D341Med (cell line): ENCODE results near the gene NEDD4L.

Experiments used
- DNase-seq: peaks from one replicate; pipeline ENCODE4 v3.0.0; 2012; ENCODE audit warnings: low spot score

Gene NEDD4L

DNA sequence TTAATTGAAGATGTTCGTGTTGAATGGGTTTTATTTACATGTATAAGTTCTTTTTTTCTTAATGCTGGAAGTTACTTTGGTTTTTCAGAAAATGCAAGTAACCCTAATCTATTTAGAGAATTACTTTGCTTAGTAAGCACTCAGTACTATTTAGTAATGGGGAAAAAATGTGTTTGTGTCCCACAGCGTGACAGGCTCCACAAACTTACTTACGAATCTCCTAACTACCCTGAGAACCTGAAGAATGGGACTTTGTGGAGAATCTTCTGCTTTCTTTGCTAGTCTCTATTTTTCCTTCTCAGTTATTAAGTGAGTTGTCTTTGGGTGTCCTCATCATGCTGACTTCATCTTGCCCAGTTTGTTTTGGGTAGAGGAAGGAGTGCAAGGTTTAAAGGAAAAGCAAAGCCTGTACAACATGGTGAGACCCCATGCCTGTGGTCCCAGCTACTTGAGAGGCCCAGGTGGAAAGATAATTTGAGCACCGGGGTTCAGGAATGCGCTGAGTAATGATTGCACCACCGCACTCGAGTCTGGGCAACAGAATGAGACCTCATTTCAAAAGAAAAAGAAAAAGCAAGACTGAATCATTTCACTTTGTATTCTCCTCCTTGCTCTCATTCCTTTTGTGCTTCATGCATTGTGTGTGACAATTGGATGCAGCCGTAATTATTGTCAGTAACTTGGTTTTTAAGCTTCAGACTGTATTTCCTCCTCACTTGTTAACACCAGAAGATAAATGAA lies 10.2 kb downstream of the NEDD4L start:
- DNase-seq = no peak

DNA sequence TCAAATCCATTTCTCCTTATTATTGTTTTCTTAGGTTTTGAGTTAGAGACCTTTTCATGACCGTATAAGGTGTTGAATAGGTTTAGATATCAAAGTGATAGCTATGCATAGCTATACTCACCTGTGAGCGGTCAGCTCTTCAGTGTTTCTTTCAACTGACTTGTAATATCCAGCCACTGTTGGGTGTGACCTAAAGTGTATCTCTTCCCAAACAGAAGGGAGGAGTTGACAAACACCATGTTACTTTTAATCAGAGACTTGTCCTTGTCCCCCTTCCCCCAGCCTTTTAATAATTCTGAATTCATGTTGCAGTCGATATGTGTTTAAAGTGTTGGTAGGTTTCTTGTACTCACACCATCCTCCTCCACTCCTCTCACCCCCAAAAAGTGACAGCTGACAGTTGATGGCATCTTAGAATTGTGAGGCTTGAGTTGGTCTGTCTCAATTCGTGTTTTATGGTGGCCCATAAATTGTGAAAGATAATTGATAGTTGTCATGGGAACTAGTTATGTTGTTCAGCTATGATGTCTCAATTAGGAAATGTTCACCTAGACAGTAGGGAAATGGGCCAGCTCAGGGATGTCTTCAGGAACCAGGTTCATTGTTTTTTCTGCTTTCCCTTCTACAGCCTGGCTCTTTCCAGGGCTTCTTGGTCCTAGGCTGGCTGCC lies 12.0 kb downstream of the NEDD4L start:
- no peak for DNase-seq

DNA sequence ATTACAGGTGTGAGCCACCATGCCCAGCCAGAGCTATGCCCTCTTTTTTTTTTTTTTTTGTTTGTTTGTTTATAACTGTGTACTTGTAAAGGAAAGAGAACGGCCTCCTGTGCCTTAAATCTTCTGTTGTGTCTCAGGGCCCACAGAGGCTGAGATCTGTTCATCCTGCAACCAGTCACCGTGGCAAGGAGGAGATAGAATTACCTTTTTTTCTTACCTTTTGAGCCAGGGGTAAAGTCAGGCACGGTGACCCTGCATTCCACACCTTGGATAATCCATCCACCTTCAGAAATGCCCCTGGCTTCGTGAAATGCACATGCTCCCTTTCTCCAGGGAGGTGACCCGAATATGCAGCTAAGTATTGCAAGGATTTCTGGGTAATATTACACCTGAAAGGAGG lies 12.8 kb downstream of the NEDD4L start:
- DNase-seq = no peak

DNA sequence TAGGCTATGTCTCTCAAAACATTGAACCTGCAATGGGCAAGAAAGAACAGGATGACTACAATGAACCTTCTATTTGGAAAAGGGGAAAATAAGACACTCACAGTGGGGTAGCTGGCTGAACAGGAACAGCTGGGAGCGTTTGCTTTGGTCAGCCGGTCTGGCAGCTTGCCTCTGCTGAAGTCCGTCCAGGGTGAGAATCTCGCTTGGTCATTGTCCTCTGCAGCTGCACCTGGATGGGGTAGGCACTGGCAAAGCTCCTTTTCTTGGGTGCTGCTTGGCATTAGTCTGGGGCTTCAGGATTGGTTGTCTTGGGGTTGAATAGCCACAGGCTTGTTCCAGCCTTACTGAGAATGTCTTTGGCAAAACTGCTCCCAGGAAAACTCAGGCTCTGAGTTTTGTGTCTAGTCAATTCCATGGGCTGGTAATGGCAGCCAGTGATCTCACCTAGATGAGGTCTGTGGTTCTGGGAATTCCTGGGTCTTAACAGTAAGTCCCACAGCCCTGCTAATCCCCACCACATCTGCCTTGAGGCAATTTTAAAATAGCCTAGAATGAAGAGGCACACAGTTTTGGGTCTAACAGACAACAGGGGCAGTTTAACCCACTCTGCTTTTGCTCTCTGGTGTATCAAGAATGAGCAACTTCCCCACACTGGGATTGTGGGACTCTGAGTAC lies 13.4 kb downstream of the NEDD4L start:
- DNase-seq = peak; percentile 64

DNA sequence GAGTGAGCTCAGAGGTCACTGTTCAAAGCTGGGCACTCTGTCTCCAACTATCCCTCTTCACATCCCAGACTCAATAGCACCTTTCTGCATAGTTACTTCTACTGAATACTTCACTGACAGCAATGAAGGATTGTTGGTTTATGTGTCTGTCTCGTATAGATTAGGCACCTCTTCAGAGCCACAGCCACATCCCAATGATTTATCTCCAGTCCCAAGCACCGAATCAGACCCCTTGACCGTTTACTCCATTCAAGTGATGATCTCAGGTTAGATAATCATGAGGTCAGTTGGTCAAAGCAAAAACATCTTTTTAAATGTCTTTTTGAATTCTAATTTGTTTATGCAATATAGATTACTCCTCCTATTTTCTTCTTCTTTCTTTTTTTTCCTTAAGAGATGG lies 14.7 kb downstream of the NEDD4L start:
- no peak for DNase-seq

DNA sequence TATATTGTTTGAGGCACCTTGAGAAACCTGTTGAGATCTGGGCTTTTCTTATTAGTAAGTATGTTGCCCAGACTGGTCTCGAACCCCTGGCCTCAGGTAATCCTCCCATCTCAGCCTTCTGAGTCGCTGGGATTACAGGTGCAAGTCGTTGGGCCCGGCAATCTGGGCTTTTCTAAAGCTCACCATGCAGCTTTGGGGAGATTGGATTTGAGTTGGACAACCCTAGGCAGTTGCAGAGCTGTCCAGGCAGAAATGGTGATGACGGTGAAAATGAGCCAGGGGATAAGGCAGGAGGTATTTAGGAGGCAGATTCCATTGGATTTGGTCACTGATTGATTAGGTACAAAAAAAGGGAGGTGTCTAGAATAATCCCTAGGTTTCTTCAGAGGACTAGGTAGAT lies 16.2 kb downstream of the NEDD4L start:
- DNase-seq = no peak

DNA sequence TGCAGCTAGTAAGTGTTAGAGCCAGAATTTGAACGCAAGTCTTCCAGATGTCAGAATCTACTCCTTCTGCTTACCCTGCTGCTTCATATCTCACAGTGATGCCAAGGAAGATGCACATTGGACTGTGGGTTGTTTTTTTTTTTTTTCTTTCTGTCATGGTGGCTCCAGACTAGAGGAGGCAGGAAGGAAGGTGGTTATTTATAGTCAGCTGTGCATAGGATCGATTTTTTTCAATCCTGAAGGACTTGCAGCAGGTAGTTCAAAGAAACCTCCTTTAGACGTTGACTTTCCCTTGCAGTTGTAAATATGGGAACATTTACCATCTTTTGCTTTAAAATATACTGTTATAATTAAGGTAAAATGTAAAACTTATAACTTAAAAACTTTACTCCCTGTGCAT lies 17.3 kb downstream of the NEDD4L start:
- no peak for DNase-seq

DNA sequence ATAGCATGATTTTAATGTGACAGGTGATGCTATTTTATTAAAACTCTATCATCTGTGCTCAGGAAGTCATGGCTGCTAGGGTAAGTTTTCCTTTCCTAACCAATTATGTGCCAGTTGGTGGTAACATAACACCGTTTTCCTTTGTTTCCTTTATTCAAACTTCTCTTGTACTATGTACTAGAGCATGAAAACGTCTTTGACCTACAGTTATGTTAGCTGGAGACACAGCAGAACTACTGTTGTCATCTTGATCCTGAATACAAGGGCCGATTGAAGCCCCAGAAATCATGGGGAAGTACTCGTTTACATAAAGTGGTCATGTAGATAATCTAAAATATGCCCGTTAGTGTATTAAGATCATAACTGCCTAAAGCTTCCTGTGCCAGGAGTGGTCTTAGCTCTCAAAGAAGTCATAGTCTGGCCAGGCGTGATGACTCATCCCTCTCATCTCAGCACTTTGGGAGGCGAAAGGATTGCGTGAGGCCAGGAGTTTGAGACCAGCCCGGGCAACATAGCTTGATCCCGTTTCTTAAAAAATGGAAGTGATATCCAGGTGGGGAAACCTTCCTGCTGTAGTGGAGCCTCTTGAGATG lies 20.5 kb downstream of the NEDD4L start:
- DNase-seq = no peak

DNA sequence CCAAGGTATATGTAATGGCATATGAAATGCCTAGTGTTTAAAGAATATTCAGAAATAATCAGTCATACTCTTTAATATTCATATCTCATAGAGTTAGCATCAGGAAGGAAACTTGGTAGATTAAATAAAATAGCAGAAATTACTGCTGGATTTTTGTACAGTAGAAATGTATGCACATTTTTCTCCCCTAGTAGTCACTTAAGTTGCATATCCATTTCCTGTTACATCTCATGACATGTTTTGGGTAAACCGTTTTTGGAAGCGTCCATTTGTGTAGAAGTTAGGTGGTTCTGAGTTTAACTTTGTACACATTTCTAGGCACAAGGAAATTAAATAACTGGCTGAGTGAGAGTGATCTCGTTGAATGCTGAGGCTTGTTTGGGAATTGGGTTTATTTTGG lies 21.9 kb downstream of the NEDD4L start:
- no peak for DNase-seq

DNA sequence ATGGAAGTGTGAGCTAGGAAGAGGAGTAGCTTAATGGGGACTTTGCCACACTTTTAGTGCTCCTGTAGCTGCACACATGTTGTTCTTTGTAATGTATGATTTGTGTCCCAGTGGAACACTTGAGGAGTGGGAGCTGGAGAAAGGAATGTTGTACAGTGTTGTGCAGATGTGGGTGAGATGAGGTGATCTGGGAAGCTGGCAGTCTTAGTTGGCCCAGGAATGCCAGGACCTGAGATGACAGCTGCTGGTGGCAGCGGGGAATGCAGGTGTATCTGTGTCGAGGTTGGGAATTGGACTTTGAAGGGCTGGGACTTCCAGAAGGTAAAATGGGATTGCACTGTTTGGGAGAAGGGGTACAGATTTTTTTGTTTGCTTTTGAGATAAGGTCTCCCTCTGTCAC lies 23.6 kb downstream of the NEDD4L start:
- DNase-seq = no peak

DNA sequence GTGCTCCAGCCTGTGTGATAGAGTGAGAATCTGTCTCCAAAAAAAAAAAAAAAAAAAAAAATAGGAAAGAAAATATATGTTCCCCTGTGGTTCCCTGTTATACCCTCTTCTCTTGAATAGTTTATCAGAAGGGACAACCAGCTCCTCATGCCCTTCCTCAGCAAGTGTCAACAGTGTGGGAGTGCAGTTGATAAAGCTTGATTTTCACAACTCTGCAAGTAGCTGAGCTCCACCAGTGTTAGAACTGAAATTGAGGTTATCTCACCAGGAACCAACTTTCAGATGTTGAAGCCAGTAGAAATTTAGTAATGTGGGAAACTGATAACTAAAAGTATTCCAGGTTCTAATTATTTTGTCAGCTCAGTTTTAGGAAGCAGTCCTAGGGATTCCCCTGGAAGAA lies 25.1 kb downstream of the NEDD4L start:
- DNase-seq = no peak

DNA sequence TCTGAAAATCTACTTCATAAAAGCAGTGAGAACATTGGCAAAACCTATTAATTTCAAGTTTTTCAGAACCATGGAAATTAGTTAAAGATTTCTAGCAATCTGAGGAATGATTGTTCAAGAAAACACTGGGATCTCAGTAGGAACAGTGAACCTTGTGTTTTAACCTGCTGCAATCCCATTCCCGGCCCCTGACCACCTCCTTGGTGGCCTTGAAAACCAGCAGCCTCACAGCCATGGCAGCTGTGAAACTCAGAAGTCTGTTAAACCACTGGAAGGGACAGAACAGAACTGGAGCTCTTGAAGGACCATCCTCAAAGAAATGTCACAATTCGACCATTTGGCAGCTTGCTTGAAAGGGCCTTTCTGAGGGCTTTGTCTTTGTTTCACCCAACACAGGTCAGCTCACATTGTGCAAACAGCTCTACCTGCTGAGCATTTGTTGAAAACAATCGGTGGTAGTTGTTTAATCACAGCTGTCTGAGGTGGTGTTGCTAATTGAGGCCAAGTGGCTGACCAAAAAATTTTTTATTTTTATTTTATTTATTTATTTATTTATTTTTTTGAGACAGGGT lies 25.8 kb downstream of the NEDD4L start:
- DNase-seq = no peak

DNA sequence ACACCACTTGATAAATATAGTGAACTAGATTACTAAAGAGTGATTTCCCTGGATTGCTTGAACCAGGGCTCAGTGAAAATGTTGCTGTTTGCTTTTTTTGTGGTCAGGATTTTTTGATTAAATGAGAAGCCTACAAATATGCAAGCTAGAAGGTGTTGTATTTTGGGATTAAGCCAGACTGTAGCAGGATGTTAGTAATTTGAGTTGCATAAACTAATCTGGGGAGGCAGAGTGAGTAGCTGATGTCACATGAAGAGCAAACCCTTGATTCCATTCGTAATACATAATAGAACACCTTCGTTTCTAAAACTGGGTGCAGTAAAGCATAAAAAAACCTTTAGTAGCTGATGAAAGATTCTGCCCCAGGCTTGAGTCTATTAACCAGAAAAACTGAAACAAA lies 32.0 kb downstream of the NEDD4L start:
- DNase-seq = no peak

DNA sequence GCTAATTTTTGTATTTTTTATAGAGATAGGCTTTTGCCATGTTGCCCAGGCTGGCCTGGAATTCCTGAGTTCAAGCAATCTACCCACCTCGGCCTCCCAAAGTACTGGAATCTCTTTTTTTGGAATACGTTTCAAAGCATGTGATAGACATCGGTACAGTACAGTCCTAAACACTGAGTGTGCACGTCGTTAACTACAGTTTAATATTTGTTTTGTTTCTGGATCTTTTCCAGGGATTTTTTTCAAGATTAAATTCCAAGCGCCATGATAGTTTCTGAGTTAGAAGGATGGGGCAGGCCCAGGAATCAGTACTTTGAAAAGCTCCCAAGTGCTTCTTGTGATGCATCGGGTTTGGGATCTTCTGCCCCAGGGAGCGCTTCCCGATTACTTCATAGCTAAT lies 33.3 kb downstream of the NEDD4L start:
- DNase-seq = no peak

DNA sequence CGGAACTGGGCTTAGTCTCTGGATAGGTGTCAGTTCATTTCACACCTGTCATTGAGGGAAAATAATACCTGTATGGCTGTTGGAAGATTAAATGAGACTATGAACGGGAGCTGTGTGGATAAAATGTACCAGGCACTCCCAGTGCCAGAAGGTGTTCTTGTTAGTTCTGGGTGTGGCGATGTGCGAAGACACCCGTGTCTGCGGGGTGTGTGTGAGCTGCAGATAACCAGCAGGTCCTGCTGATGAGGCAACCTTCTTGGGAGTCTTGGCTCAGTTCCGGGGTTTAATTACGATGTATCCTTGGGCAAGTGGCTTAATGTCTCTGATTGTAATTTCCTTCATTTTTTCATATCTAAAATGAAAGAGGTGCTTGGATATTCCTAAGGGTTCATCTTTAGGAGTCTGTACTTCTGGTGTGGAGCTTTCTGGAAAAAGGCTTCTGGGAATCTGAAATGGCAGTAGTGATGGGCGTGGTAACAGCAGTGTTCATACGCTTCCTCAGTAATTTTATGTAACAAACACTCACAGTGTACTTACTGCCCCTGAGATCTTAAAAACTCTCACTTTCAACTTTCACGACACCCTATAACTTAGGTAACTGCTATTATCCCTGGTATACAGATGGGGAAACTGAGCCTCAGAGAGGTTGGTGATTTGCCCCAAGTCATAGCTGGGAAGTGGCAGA lies 35.0 kb downstream of the NEDD4L start:
- DNase-seq = no peak

DNA sequence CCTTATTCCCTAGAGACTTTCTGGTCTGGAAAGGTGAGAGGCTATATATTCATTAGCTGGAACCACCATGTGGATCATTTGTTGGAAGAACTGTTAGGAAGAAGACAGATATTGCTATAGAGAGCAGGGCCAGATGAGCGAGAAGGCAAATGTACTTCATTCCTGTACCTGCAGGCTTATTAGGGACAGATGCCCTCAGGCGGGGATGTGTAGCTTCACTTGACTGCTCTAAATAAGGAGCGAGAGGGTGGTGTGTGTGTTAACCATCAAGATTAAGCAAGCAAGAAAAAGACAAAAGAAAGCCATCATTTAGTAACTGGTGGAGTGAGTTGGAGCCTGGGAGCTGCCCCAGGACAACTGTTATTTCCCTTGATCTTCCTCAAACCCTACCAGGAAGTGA lies 36.4 kb downstream of the NEDD4L start:
- DNase-seq = no peak

DNA sequence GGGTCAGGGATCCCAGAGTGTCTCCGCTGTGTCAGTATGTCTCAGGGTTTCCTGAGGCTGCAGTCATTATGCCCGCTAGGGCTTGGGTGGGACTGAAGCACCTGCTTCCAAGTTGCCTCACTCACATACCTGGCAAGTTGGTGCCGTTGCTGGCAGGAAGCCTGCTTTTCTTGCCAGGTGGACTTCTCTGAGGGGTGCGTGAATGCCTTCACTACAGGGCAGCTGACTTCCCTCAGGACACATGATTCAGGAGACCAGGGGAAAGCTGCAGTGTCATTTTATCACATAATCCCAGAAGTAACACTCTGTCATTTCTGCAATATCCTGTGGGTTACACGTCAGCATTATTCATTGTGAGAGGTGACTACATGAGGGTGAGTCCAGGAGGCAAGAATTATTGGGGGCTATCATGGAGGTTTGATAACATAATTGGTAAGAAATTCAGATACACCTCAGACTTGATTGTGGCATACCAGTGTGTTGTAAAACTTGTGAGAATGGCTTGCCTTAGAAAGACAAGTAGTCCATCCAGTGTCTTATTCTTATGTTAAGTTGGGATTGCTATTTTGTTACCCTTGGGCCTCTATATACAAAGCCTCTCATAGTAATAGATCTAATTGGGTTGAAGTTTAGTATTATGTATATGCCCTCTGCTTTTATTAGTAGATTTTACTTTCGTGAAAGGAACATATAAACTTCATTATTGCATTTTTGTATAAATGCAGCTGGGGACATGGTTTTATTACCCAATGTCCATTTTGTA lies 44.1 kb downstream of the NEDD4L start:
- DNase-seq = no peak

DNA sequence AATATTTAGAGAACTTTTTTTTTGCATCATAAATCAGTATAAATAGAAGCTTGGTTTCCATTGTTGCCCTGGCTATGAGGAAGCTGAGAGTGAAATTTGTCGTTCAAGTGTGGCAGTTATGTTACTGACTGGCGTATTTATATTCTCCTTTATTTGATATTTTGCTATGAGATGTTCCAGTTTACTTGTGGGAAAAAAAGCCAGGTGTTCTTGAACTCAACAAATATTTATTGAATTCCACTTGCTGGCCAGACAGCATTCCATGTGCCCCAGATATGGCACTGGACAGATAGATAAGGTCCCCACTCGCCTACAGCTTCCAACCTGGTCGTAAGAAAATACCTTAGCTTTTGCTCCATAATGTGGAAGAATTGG lies 44.7 kb downstream of the NEDD4L start:
- no peak for DNase-seq

DNA sequence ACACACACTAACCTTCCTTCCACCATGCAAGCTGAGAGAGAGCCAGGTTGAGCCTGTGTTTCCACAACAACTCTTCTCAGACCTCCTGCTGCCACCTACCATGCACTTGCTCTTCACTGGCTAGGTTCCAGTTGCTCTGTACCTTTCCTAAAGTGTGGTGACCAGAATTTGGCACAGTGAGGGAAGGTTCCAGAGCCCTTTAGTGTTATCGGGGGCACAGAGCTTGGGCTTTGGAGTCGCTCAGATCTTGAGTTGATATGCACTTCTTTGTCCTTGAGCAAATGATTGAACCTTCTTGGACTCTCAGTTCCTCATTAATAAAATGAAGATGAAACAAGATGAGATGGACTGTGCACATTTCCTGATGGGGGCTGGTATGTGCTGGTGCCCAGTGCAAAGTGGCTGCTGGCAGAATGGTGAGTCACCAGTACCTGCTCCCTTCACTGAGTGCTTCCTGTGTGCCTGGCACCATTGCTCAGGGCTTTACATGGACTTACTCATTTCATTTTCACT lies 47.1 kb downstream of the NEDD4L start:
- DNase-seq = no peak

DNA sequence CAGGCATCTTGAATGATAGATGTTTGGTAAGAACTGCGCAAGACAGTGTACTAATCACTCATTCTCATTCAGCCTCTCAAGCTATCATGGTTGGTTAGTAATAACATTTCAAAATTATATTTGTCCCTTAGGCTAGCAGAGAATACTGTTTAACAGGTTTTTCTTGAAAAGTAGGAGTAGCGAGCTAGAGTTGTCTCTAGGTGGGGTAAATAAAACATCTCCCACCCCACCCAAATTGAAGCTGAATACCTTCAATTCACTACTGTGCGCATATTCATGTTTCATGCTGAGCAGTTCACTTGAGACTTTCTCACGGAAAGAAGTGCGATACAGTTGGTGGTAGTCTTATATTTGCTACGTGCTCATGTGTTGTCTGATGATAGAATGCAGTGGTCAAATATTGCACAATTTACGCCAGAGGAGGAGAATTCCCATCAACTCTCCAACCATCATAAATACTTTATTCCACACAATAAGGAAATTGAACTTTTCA lies 49.3 kb downstream of the NEDD4L start:
- no peak for DNase-seq

DNA sequence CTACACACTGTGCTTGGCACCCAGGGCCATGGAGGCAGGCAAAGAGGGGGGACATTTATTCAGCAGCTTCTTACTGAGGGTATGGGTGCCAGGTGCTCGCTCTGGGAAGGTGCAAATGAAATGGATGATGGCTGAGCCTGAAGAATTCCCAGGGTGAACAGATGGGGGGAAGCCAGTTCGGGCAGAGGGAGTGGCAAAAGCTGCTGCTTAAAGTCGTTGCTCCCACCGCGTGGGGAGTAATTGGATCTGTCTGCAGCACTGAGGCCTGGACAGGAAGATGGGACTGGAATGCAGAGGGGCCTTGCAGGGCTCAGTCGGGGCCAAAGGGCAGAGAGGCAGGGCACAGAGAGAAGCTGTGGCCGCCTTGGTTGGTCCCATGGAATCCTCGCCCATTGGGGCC lies 51.2 kb downstream of the NEDD4L start:
- DNase-seq = peak; percentile 81
